ENCODE measurements around the gene CD72. TPM values are rescaled to one million over a fixed set of nuclear protein-coding genes. Genes with fewer than 3 reads are reported as not detected.
A peak's percentile ranks its signal among the peaks of the same experiment; 100 is the strongest.

The CD72 gene
- total RNA-seq, 2 experiments from 2014 or later, result 67.6 to 91.4 TPM

GRCh38 chr9:35566417-35566816 lies 51.8 kb downstream of the CD72 start:
- H2AFZ ChIP-seq (ENCODE audit: low read length), result no peak overlapping the region
- CTCF ChIA-PET (ENCODE audit: unreplicated experiment), result no interaction called here
- no peak overlapping the region for H3K4me2 ChIP-seq (ENCODE audit: low read length)
- H4K20me1 ChIP-seq (ENCODE audit: insufficient read depth, low read length), result no peaks in the 10 kb centered on the region
- POLR2A ChIA-PET, result no interaction called here
- TF ChIP-seq EZH2phosphoT487 (IDR thresholded peaks at IDR 0.05; ENCODE audit: borderline replicate concordance, low read depth, low read length), result no peak
- TF ChIP-seq, protein P1, sequence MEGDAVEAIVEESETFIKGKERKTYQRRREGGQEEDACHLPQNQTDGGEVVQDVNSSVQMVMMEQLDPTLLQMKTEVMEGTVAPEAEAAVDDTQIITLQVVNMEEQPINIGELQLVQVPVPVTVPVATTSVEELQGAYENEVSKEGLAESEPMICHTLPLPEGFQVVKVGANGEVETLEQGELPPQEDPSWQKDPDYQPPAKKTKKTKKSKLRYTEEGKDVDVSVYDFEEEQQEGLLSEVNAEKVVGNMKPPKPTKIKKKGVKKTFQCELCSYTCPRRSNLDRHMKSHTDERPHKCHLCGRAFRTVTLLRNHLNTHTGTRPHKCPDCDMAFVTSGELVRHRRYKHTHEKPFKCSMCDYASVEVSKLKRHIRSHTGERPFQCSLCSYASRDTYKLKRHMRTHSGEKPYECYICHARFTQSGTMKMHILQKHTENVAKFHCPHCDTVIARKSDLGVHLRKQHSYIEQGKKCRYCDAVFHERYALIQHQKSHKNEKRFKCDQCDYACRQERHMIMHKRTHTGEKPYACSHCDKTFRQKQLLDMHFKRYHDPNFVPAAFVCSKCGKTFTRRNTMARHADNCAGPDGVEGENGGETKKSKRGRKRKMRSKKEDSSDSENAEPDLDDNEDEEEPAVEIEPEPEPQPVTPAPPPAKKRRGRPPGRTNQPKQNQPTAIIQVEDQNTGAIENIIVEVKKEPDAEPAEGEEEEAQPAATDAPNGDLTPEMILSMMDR (conservative IDR thresholded peaks at IDR 0.05; ENCODE audit: low read length), result 0 out of 2 replicates have a peak, but pooled peaks have one; percentile 21
- no peaks in the 10 kb centered on the region for H3K79me2 ChIP-seq (ENCODE audit: insufficient read depth, low read depth, low read length)
- H3K4me3 ChIP-seq (ENCODE audit: low read depth, low read length, poor library complexity, severe bottlenecking), result no peak overlapping the region
- no TSS peak for BruUV-seq (replicated peaks)
- no peaks in the 10 kb centered on the region for H3K9me3 ChIP-seq (ENCODE audit: low read length)
- H3K27ac ChIP-seq (ENCODE audit: low read depth, low read length, poor library complexity, severe bottlenecking), result no peak overlapping the region
- DNase-seq (ENCODE audit: low spot score), result no peak
- H3K4me1 ChIP-seq (ENCODE audit: insufficient read depth, low read length, poor library complexity, severe bottlenecking), result peaks cover 22% of the 10 kb centered on the region
- intact Hi-C loops (cut with micrococcal nuclease; ENCODE audit: unreplicated experiment), result no loop called here
- no peaks in the 10 kb centered on the region for H3K36me3 ChIP-seq (ENCODE audit: insufficient read depth, low read length)
- H3K9me2 ChIP-seq (ENCODE audit: insufficient read depth, low read length), result no peaks in the 10 kb centered on the region

- H4K20me1 ChIP-seq (ENCODE audit: insufficient read depth, low read length), result no peaks in the 10 kb centered on the region
- ChIA-PET CTCF (ENCODE audit: unreplicated experiment) (no interaction called here), POLR2A (interaction anchor here (0.6 kb wide), 1 partner anchor 483 kb away, joined by 3 read pairs; no protein-coding TSS in a partner anchor)
- DNase-seq (ENCODE audit: low spot score), result no peak
- H3K79me2 ChIP-seq (ENCODE audit: insufficient read depth, low read depth, low read length), result no peaks in the 10 kb centered on the region
- TF ChIP-seq, protein P1 (conservative IDR thresholded peaks at IDR 0.05; ENCODE audit: low read length), result no peak
- TF ChIP-seq EZH2phosphoT487 (IDR thresholded peaks at IDR 0.05; ENCODE audit: borderline replicate concordance, low read depth, low read length), result no peak
- H2AFZ ChIP-seq (ENCODE audit: low read length), result no peak overlapping the region
- no peaks in the 10 kb centered on the region for H3K9me2 ChIP-seq (ENCODE audit: insufficient read depth, low read length)
- H3K9me3 ChIP-seq (ENCODE audit: low read length), result no peaks in the 10 kb centered on the region
- no peak overlapping the region for H3K27ac ChIP-seq (ENCODE audit: low read depth, low read length, poor library complexity, severe bottlenecking)
- no peak overlapping the region for H3K4me3 ChIP-seq (ENCODE audit: low read depth, low read length, poor library complexity, severe bottlenecking)
- no peaks in the 10 kb centered on the region for H3K36me3 ChIP-seq (ENCODE audit: insufficient read depth, low read length)
- BruUV-seq (replicated peaks), result no TSS peak
- no peak overlapping the region for H3K4me2 ChIP-seq (ENCODE audit: low read length)
- intact Hi-C loops (cut with micrococcal nuclease; ENCODE audit: unreplicated experiment), result no loop called here
- peaks cover 8% of the 10 kb centered on the region for H3K4me1 ChIP-seq (ENCODE audit: insufficient read depth, low read length, poor library complexity, severe bottlenecking)
Measured at GRCh38 chr9:35564658-35565061, 53.6 kb downstream of the CD72 start.

DNA sequence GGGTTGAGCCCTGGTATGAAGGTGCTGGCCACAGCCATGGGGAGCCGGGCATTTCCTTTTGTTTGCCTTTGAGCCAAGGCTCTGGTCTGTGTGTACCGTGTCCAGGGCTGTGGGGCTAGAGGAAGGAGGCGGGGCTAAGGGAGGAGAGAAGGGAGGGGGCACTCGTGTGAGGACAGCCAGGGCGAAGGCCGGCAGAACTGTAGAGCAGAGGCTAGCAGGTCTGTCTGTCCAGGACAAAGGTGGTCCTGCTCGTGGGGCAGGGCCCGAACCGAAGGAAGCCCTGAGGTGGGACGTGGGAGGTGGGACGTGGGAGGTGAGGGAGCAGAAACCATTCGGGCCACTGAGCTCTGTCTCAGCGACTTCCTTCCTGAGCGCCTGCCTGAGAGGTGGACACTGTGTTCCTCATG lies 54.4 kb downstream of the CD72 start:
- Histone ChIP-seq H3K4me1 (ENCODE audit: insufficient read depth, low read length, poor library complexity, severe bottlenecking) (no peaks in the 10 kb centered on the region), H3K27ac (ENCODE audit: low read depth, low read length, poor library complexity, severe bottlenecking) (no peak overlapping the region), H4K20me1 (ENCODE audit: insufficient read depth, low read length) (no peaks in the 10 kb centered on the region), H3K79me2 (ENCODE audit: insufficient read depth, low read depth, low read length) (no peaks in the 10 kb centered on the region), H3K4me3 (ENCODE audit: low read depth, low read length, poor library complexity, severe bottlenecking) (no peak overlapping the region), H2AFZ (ENCODE audit: low read length) (peak overlapping the region; percentile 6; the same call in 1 of the 2 replicates), H3K9me2 (ENCODE audit: insufficient read depth, low read length) (no peaks in the 10 kb centered on the region), H3K36me3 (ENCODE audit: insufficient read depth, low read length) (no peaks in the 10 kb centered on the region), H3K4me2 (ENCODE audit: low read length) (peak overlapping the region; percentile 29; the same call in 1 of the 2 replicates), H3K9me3 (ENCODE audit: low read length) (no peaks in the 10 kb centered on the region)
- no peak for DNase-seq (ENCODE audit: low spot score)
- TF ChIP-seq, protein P1 (conservative IDR thresholded peaks at IDR 0.05; ENCODE audit: low read length), result no peak
- TF ChIP-seq EZH2phosphoT487 (IDR thresholded peaks at IDR 0.05; ENCODE audit: borderline replicate concordance, low read depth, low read length), result no peak
- CTCF ChIA-PET (ENCODE audit: unreplicated experiment), result no interaction called here
- POLR2A ChIA-PET, result interaction anchor here (0.6 kb wide), 1 partner anchor 791 kb away, joined by 3 read pairs; no protein-coding TSS in a partner anchor
- BruUV-seq (replicated peaks), result no TSS peak
- intact Hi-C loops (cut with micrococcal nuclease; ENCODE audit: unreplicated experiment), result no loop called here
